ENCODE measurements around the gene RAI14.

RAI14 gene

DNA sequence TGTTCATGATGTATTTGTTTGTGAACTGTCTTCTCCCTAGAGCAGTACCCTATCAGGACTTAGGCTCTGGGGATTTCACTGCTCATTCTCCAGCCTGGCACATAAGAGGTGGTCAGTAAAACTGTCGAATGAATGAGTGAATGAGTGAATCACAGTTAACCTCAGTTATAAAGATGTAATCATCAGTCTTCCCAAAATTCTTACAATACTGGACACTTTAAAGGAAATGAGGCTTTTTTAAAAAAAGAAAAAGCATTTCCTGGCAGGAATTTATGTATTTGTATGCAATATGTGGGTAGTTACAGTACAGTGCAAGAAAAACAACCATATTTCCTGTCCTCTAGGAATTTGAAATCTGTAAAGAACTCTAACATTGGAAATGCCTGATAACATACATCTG, 59.6 kb downstream of the RAI14 start:
- no peak overlapping the region for H3K4me3 ChIP-seq (ENCODE audit: low read depth, low read length)
- TF ChIP-seq, protein P1, sequence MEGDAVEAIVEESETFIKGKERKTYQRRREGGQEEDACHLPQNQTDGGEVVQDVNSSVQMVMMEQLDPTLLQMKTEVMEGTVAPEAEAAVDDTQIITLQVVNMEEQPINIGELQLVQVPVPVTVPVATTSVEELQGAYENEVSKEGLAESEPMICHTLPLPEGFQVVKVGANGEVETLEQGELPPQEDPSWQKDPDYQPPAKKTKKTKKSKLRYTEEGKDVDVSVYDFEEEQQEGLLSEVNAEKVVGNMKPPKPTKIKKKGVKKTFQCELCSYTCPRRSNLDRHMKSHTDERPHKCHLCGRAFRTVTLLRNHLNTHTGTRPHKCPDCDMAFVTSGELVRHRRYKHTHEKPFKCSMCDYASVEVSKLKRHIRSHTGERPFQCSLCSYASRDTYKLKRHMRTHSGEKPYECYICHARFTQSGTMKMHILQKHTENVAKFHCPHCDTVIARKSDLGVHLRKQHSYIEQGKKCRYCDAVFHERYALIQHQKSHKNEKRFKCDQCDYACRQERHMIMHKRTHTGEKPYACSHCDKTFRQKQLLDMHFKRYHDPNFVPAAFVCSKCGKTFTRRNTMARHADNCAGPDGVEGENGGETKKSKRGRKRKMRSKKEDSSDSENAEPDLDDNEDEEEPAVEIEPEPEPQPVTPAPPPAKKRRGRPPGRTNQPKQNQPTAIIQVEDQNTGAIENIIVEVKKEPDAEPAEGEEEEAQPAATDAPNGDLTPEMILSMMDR (IDR thresholded peaks at IDR 0.05; ENCODE audit: insufficient read depth, low read depth, low read length, missing control alignments), result no peak
- no peak for DNase-seq (ENCODE audit: low read depth)

DNA sequence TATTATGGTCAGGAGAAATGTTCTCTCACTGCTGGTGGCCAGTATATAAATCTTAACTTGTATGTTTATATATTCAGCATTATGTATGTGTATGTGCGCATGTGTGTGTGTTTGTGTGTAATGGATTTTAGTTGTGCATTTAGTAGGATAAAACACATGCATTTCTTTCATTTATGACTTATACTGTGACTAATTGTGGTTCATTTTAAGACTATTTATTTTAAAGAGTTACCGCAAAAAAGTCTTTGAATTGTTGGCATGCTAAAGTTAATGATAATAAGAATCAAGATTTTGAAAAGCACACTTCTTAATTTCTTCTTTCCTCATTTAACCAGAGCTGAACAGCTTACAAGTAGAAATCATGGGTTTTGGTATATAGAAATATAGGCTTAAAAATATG, 60.9 kb downstream of the RAI14 start:
- DNase-seq (ENCODE audit: low read depth), result no peak

GRCh38 chr5:34717426-34718327, 61.5 kb downstream of the RAI14 start:
- H3K4me3 ChIP-seq (ENCODE audit: low read depth, low read length), result no peak overlapping the region
- TF ChIP-seq, protein P1 (IDR thresholded peaks at IDR 0.05; ENCODE audit: insufficient read depth, low read depth, low read length, missing control alignments), result no peak
- no peak for DNase-seq (ENCODE audit: low read depth)

More for the DNA sequence above, 60.9 kb downstream of the RAI14 start:
- no peak overlapping the region for H3K4me3 ChIP-seq (ENCODE audit: low read depth, low read length)
- TF ChIP-seq, protein P1 (IDR thresholded peaks at IDR 0.05; ENCODE audit: insufficient read depth, low read depth, low read length, missing control alignments), result no peak

DNA sequence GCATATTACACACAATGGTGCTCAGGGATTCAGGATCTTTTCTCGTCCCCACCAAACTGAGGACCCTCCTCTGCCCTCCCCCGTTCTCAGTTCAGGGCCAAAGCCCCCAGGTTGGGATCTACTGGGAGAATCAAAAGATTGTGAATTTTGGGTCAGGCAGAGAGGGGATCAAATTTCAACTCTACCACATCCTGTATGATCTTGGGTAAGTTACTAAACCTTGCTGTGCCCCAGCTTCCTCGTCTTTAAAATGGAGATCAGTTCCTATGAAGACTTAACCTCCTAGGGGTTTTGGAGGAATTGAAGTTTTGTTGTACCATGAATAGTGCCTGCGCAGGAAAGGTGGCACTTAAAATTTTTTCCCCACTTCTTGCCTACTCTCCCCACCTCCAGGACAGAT, 62.4 kb downstream of the RAI14 start:
- no peak for DNase-seq (ENCODE audit: low read depth)
- TF ChIP-seq, protein P1 (IDR thresholded peaks at IDR 0.05; ENCODE audit: insufficient read depth, low read depth, low read length, missing control alignments), result no peak
- no peak overlapping the region for H3K4me3 ChIP-seq (ENCODE audit: low read depth, low read length)

- DNase-seq (ENCODE audit: low read depth), result no peak
- TF ChIP-seq, protein P1 (IDR thresholded peaks at IDR 0.05; ENCODE audit: insufficient read depth, low read depth, low read length, missing control alignments), result no peak
- no peak overlapping the region for H3K4me3 ChIP-seq (ENCODE audit: low read depth, low read length)
Measured at GRCh38 chr5:34719029-34719428, 62.9 kb downstream of the RAI14 start.

DNA sequence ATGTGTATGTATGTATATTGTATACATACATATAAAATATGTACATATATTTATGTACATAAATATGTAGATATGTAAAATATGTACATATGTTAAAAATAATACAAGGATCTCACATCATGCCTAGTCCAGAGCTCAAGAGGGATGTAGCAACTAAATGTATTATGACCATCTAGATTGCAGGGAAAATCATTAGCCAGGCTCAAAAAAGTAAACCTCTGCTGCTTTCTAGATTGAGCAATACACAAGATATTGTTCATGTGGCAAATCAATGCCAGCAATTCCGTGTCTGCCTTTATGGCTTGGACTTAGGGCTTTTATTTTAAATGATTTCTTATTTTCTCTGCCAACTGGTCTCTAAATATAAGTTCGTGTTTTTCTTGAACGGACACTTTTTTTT, 65.2 kb downstream of the RAI14 start:
- no peak overlapping the region for H3K4me3 ChIP-seq (ENCODE audit: low read depth, low read length)
- no peak for DNase-seq (ENCODE audit: low read depth)
- TF ChIP-seq, protein P1 (IDR thresholded peaks at IDR 0.05; ENCODE audit: insufficient read depth, low read depth, low read length, missing control alignments), result no peak

Data from GM12865 (cell line).